ENCODE measurements around the gene FAR2.

DNA sequence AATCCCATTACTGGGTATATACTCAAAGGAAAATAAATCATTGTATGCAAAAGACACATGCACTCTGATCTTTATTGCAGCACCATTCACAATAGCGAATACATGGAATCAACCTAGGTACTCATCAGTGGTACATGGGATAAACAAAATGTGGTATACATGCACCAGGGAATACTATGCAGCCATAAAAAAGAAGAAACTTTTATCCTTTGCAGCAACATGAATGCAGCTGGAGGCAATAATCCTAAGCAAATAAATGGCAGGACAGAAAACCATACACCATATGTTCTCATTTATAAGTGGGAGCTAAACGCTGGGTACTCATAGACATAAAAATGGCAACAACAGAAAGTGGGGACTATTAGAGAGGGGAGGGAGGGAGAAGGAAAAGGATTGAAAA is 216.0 kb downstream of the FAR2 start:
- TF ChIP-seq, protein P1, sequence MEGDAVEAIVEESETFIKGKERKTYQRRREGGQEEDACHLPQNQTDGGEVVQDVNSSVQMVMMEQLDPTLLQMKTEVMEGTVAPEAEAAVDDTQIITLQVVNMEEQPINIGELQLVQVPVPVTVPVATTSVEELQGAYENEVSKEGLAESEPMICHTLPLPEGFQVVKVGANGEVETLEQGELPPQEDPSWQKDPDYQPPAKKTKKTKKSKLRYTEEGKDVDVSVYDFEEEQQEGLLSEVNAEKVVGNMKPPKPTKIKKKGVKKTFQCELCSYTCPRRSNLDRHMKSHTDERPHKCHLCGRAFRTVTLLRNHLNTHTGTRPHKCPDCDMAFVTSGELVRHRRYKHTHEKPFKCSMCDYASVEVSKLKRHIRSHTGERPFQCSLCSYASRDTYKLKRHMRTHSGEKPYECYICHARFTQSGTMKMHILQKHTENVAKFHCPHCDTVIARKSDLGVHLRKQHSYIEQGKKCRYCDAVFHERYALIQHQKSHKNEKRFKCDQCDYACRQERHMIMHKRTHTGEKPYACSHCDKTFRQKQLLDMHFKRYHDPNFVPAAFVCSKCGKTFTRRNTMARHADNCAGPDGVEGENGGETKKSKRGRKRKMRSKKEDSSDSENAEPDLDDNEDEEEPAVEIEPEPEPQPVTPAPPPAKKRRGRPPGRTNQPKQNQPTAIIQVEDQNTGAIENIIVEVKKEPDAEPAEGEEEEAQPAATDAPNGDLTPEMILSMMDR (tag by site-specific recombination; IDR thresholded peaks at IDR 0.05): no peak
- TF ChIP-seq ZNF600 (tag by site-specific recombination; IDR thresholded peaks at IDR 0.05): no peak
